HG03097 (cell line): ENCODE measurements around the gene PMEPA1.
"Not testable (repeated sequence)": the region's sequence is repeated elsewhere in the genome, so short reads cannot be mapped to it uniquely, and the experiment has no call there.

ENCODE experiments used
- ATAC-seq: cut with Tn5 transposase; IDR thresholded peaks from one replicate; pipeline ENCODE4 v1.9.1; 2021; ENCODE audit not compliant: unreplicated experiment, low FRiP score

The PMEPA1 gene

DNA sequence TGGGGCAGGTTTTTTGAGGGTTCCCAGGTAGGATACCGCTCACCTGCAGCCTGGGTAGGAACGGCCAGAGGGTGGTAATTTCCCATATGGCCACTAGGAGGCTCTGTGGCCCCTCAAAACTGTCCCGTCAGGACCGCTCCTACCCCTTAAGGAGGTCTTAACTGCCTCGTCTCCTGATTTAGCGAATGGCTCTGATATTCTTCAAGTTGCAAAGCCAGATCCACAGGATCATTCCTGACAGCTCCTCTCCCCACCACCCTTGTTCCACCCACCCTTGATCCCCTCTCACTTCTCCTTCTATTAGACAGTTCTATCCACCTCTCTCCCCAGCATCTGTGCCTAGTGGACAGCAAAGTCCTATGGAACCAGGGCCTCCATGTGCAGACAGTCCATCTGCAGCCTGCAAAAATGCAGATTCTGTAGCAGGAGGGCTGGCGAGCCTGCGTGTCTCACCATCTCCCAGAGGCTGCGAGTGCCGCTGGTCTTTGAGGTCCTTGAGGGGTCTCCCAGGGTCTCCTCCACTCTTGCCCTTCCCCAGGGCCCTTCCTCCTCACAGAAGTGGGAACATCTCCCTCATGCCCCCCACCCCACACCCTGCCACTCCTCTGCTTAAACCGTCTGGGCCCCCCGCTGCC, 55.3 kb downstream of the PMEPA1 start:
- no peak for ATAC-seq

- ATAC-seq = no peak
Measured at GRCh38 chr20:57653910-57654309, 55.9 kb downstream of the PMEPA1 start.

GRCh38 chr20:57653546-57653900, 56.3 kb downstream of the PMEPA1 start:
- ATAC-seq = no peak

DNA sequence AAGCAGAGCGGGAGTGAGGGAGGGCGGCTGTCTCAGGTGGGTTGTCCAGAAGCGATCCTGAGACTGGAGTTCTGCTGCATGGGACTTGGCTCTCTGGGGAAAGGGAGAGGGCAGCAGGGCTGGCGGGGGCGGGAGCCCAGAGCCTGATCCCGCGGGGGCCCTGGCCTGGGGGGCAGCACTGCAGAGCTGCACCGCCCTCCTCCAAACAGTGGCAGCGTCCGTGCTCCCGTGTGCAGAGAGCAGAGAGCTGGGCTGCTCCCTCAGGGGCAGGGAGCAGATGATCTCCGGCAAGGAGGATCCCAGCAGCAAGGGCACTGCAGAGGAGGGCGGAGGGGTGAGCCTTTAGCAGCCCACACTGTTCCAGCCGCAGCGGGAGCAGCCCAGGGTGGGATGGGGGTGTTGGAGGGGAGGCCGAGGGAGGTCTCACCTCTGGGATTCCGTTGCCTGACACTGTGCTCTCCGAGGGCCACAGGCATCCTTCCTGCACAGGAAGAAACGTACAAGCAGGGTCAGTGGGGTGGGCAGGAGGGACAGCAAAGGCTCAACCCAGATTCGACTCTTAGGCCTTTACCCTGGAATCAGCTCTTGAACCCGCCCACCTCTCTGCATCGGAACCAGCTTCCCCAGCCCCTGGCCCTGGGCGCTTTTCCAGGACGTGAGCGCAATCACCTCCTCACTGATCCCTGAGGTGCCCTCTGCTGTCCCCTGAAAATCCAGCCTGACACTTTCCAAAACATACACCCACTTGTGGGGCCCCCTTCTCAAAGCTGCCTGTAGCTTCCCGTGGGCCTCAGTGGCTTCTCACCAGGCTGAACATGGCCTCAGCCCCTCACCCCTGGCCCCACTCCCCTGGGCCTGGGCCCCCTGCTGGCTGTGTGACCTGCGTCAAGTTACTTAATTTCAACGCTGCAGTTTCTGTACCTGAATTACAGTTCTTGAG, 56.9 kb downstream of the PMEPA1 start:
- ATAC-seq = no peak

- no peak for ATAC-seq
Measured at GRCh38 chr20:57651881-57652605, 57.8 kb downstream of the PMEPA1 start.

- no peak for ATAC-seq
Measured at GRCh38 chr20:57650756-57651483, 58.9 kb downstream of the PMEPA1 start.

GRCh38 chr20:57650266-57650665, 59.5 kb downstream of the PMEPA1 start:
- no peak for ATAC-seq

DNA sequence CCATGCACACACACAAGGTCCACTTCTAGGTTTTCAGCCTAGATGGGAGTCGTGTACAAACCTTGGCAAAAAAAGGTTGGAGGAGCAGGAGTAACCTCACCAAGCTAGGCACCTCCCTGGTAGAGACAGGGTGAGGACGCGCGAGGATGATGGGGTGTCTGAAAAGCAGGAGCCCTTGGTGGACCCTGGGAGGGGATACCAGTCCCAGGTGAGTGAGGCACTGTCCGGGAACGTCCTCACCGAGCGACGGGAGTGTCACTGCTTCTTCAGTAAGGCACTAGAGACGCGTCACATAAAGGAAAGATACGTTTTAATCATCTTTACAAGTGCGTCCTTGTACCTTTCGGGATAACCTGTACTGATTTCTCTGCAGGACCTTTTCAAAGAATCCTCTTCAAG, 60.2 kb downstream of the PMEPA1 start:
- no peak for ATAC-seq

- ATAC-seq = no peak
Measured at GRCh38 chr20:57648878-57649616, 60.8 kb downstream of the PMEPA1 start.

DNA sequence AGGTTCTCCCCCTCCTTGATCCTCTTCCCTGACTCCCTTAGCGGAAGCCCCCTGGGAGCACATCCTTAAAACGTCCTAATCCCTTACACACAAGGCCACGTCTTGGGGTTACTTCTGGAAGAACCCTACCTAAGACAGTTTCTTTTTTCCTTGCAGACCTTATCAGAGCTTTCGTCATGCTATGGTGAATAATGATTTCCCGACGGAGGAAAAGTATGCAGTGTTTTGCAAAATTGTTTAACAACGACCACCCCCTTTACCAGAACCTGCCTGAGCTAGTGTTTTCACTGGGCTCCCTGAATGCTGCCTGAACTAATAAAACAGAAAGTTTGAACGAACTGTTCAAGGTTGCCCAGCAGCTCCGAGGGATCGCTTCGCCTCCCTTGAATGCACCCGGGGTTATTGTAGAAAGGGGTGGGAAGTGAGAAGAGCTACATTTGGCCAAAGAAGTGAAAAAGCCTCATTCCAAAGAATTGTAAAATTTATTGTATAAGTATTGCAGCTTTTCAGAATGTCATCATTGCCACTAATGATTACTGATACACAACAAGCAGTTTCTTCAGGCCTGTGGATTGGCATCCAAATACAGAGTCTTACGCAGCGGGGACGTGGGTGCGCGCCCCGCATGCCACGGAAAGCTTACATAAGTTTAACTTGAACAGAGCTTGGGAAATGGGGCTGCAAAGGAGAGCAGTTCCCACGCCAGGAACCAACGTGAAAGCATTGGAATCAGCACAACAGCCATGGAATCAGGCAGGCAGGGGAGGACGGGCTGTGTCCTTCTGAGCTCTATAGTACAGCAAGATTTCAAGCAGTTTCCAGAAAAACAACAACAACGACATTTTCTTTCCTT, 61.7 kb downstream of the PMEPA1 start:
- ATAC-seq = no peak

DNA sequence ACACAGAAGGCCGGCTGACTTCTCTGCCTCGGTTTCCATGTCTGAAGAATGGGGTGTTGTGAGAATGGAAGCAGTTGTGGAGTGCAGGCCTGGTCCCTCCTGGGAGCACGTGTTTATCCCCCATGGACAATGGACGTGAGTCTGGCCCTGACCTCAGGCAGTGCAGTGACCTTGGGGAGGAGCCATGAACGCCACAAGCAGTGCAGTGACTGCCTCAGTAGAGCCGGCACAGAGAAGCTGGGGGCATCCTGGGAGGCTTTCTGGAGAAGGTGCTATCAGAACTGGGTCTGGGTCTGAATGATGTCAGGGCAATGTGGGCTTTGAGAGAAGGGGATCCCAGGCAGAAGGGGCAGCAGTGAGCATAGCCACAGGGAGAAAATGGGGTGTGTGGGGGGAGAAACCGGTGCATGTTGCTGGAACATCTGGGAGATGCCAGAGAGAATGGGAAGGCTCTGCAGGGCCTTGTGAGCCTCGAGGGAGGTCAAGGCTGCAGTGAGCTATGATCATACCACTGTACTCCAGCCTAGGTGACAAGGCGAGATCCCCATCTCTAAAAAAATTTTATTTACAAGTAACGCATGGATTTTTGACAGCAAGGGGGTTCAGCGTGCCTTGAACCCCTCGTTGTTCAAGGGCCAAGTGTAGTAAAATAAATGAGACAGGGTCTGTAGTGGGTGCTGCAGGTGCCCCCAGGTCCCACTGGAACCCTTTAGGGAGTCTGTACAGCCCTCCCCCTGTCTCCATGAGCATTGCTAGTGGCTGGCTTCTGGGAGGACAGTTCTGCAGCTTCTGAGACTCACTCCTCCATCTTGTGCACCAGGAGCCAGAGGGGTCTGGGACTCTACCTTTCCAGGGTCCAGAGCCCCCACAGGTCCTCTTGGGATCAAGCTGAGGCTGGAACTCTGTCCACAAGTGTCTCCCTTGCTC, 62.5 kb downstream of the PMEPA1 start:
- ATAC-seq = no peak

DNA sequence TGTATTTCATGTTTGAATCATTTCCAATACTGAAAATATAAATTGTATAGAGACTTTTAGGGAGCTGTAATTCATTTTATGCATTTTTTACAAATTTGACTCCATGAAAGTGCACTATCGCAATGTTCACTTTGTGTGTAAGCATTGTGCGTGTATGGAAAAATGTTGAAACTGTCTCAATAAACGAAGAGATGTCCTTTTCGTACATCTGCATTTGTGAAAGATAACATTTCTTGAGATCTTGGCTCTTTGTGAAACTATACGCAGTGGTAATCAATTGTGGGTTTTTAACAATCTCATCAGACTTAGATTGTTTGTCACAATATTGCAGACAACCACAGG, 70.9 kb downstream of the PMEPA1 start:
- no peak for ATAC-seq

DNA sequence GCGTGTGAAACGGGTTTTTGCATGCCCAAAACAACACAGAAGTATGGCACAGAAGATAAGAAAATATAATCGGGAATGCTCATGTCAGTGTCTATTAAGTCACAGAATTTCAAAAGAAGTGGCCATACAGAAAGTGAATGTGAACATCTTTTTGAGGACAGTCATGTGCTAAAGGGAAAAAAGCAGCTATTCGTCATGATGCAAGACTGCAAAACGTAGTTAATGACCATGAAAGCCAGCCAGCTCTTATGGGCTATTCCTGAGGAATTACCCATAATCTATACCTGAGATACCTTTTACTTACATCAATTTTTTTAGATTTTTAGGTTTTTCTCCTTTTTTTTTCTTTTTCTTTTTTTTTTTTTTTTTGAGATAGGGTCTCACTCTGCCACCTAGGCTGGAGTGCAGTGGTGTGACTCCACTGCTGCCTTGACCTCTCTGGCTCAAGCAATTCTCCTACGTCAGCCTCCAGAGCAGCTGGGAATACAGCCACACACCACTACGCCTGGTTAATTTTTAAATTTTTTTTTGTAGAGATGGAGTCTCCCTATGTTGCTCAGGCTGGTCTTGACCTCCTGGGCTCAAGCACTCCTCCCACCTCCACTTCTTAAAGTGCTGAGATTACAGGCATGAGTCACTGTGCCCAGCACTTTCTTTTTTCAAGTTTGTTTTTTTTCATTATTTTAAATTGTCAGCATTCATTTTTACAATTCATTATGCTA, 71.5 kb downstream of the PMEPA1 start:
- no peak for ATAC-seq

DNA sequence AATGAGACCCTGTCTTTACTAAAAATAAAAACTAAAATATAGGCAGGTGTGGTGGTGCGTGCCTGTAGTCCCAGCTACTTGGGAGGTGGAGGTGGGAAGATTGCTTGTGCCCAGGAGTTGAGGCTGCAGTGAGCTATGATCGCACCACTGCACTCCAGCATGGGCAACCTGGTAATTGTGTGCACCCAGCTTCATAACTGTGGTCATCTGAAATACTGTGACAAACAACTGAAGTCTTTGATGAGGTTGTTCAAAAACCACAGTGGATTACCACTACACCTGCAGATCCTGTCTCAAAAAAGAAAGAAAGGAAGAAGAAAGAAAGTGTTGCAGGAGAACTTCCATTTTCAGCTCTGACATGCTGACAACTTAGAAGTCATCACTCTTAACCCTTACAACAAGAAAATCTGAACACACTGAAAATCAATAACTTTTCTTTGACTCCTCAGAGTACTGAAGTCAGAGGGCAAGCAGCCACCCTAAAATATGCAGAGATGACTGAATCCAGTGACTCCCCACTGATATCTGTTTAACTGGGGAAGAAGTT, 75.8 kb downstream of the PMEPA1 start:
- ATAC-seq = no peak

DNA sequence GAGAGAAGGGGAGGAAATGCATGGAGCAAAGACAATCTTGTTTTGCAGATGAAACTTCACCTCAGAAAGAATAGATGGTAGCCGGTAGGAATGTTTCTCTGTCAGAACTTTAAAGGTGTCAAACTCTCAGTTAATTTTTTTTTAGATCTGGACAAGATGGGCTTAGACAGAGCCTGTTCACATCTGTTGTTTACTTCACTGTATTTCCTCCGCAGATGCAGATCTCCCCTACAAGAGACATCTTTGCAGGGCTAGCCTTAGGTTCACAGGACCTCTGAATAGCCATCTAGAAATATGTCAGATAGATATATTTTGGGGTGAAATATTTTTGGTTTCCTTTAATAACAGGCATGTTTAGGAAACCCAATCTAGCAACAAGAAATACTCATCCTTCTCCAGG, 77.5 kb downstream of the PMEPA1 start:
- ATAC-seq = no peak

GRCh38 chr20:57630061-57630460, 79.8 kb downstream of the PMEPA1 start:
- no peak for ATAC-seq

DNA sequence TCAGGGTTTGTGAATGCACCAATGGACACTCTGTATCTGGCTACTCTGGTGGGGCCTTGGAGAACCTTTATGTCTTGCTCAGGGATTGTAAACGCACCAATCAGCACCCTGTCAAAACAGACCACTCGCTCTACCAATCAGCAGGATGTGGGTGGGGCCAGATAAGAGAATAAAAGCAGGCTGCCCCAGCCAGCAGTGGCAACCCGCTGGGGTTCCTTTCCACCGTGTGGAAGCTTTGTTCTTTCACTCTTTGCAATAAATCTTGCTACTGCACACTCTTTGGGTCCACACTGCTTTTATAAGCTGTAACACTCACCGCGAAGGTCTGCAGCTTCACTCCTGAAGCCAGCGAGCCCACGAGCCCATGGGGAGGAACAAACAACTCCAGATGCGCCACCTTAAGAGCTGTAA, 80.3 kb downstream of the PMEPA1 start:
- not testable (repeated sequence) for ATAC-seq
